ENCODE data around the gene AICDA. TPM values are rescaled to one million over a fixed set of nuclear protein-coding genes. Genes with fewer than 3 reads are reported as not detected.

The AICDA gene
- total and polyA plus RNA-seq, 2 of the 13 experiments (the other 11 are each of a cell fraction or from before 2014, with no cell fraction given): not detected

GRCh38 chr12:8615206-8615605 lies 2.5 kb upstream of the AICDA start:
- ATAC-seq: no peak
- H3K27ac ChIP-seq (ENCODE audit: extremely low read length, insufficient read depth, low read length): no peak overlapping the region
- POLR2A ChIA-PET: no interaction called here
- H2AFZ ChIP-seq (ENCODE audit: low read length): no peak overlapping the region
- no peak overlapping the region for H3K4me2 ChIP-seq (ENCODE audit: low read depth, low read length)
- no peak overlapping the region for H3K4me3 ChIP-seq (replicated peaks in 1 of 3; ENCODE audit: insufficient read depth in 1 of 3, low read depth in 2 of 3, low read length in 3 of 3)
- H3K9ac ChIP-seq (ENCODE audit: insufficient read depth, low read depth, low read length): no peak overlapping the region
- CTCF ChIA-PET (ENCODE audit: low intra/inter-chr PET ratio, low total read pairs): no interaction called here
- no peak for DNase-seq (ENCODE audit: low spot score)
- no peaks in the 10 kb centered on the region for H3K9me3 ChIP-seq (ENCODE audit: low read length)
- no TSS peak for BruUV-seq (replicated peaks)
- H4K20me1 ChIP-seq (ENCODE audit: insufficient read depth, low read length): no peaks in the 10 kb centered on the region
- H3K36me3 ChIP-seq (replicated peaks in 1 of 2; ENCODE audit: control insufficient read depth in 1 of 2, insufficient read depth in 2 of 2, low read length in 2 of 2): no peaks in the 10 kb centered on the region
- peaks cover 0 to 3% of the 10 kb centered on the region in 2 experiments; a peak in 1 of 5 replicates for H3K27me3 ChIP-seq (ENCODE audit: control insufficient read depth in 1 of 2, insufficient read depth in 2 of 2, low read length in 2 of 2)
- WGBS (ENCODE audit: low lambda C conversion rate): 12% methylated on average over 6 of the region's 6 CpGs
- H3K79me2 ChIP-seq (ENCODE audit: insufficient read depth, low read length): no peaks in the 10 kb centered on the region
- H3K4me1 ChIP-seq (ENCODE audit: insufficient read depth, low read length): no peaks in the 10 kb centered on the region
- intact Hi-C loops (cut with micrococcal nuclease; ENCODE audit: unreplicated experiment) (no loop called here), in situ Hi-C loops (cut with HindIII; ENCODE audit: extremely low pct_ligation_motif_present, low pct_unique_long_range_greater_than_20kb) (no loop called here)
- no peak for FAIRE-seq
- no peak for TF ChIP-seq CBFB (CRISPR knock-in tag; IDR thresholded peaks at IDR 0.05)
- TF ChIP-seq TEAD2 (CRISPR knock-in tag; IDR thresholded peaks at IDR 0.05): no peak
- TF ChIP-seq ZNF550 (CRISPR knock-in tag; IDR thresholded peaks at IDR 0.05; ENCODE audit: borderline replicate concordance): no peak
- TF ChIP-seq, protein P1, sequence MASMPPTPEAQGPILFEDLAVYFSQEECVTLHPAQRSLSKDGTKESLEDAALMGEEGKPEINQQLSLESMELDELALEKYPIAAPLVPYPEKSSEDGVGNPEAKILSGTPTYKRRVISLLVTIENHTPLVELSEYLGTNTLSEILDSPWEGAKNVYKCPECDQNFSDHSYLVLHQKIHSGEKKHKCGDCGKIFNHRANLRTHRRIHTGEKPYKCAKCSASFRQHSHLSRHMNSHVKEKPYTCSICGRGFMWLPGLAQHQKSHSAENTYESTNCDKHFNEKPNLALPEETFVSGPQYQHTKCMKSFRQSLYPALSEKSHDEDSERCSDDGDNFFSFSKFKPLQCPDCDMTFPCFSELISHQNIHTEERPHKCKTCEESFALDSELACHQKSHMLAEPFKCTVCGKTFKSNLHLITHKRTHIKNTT (CRISPR knock-in tag; IDR thresholded peaks at IDR 0.05): no peak
- TF ChIP-seq ZFY (CRISPR knock-in tag; IDR thresholded peaks at IDR 0.05): no peak
- no peak for TF ChIP-seq ZNF83 (CRISPR knock-in tag; IDR thresholded peaks at IDR 0.05; ENCODE audit: borderline replicate concordance)
- no peak for TF ChIP-seq ZNF546 (CRISPR knock-in tag; conservative IDR thresholded peaks at IDR 0.05)
- TF ChIP-seq NR1H2 (CRISPR knock-in tag; IDR thresholded peaks at IDR 0.05; ENCODE audit: borderline replicate concordance, low read depth): no peak
- TF ChIP-seq TMF1 (CRISPR knock-in tag; IDR thresholded peaks at IDR 0.05; ENCODE audit: low read depth): no peak
- TF ChIP-seq TFE3 (CRISPR knock-in tag; IDR thresholded peaks at IDR 0.05): no peak
- no peak for TF ChIP-seq KIAA2018 (CRISPR knock-in tag; IDR thresholded peaks at IDR 0.05; ENCODE audit: borderline replicate concordance)
- TF ChIP-seq ZNF616 (CRISPR knock-in tag; IDR thresholded peaks at IDR 0.05; ENCODE audit: low read depth): no peak
- no peak for TF ChIP-seq ZNF441 (CRISPR knock-in tag; IDR thresholded peaks at IDR 0.05; ENCODE audit: borderline replicate concordance)
- no peak for TF ChIP-seq XBP1 (CRISPR knock-in tag; IDR thresholded peaks at IDR 0.05)
- TF ChIP-seq ZFP37 (CRISPR knock-in tag; IDR thresholded peaks at IDR 0.05; ENCODE audit: borderline replicate concordance): no peak
